Activated CD8-positive, alpha-beta T cell treated with anti-CD3 and anti-CD28 coated beads for 36 hours (primary cell): Measurements from ENCODE around the gene AMBP. TPM values are rescaled to one million over a fixed set of nuclear protein-coding genes. Genes with fewer than 3 reads are reported as not detected.

ENCODE experiments used
- ATAC-seq: fragments of 200-7000 bp; cut with Tn5 transposase; one replicate; pipeline ENCODE4 v1.10.0; 2021; ENCODE audit warnings: mild to moderate bottlenecking, moderate library complexity
- CTCF ChIA-PET: fragments of 350-600 bp; sonication (Branson Sonifier 250); formaldehyde crosslinking; loops from one replicate; lab custom pipeline; 2021; ENCODE audit warnings: antibody characterized with exemption; lab: Charles Lee
- POLR2A ChIA-PET: fragments of 350-600 bp; sonication (Branson Sonifier 250); formaldehyde crosslinking; loops from one replicate; lab custom pipeline; 2021; ENCODE audit warnings: antibody characterized with exemption; lab: Charles Lee
- DNase-seq: peaks from one replicate; pipeline ENCODE4 v3.0.0-alpha.2; 2020
- H3K27ac Mint-ChIP-seq: one replicate; pipeline ENCODE4 v1.8.0; 2021; ENCODE audit warnings: mild to moderate bottlenecking, mixed read lengths
- H3K27me3 Mint-ChIP-seq: one replicate; pipeline ENCODE4 v1.8.0; 2021; ENCODE audit warnings: mixed read lengths
- H3K36me3 Mint-ChIP-seq: one replicate; pipeline ENCODE4 v1.8.0; 2021; ENCODE audit warnings: low read depth, mixed read lengths
- H3K4me1 Mint-ChIP-seq: one replicate; pipeline ENCODE4 v1.8.0; 2021; ENCODE audit warnings: low read depth, mixed read lengths
- H3K4me3 Mint-ChIP-seq: one replicate; pipeline ENCODE4 v1.8.0; 2021; ENCODE audit warnings: mild to moderate bottlenecking, moderate library complexity, mixed read lengths
- H3K9me3 Mint-ChIP-seq: one replicate; pipeline ENCODE4 v1.8.0; 2021; ENCODE audit warnings: mixed read lengths
- CTCF ChIP-seq: fragments of 200-600 bp; IDR thresholded peaks from one replicate; pipeline ENCODE4 v1.8.0; 2022; ENCODE audit warnings: antibody characterized with exemption, mild to moderate bottlenecking
- intact Hi-C: fragments of 100-400 bp; cut with micrococcal nuclease; formaldehyde crosslinking; loops from one replicate; pipeline ENCODE4 v1.10.0; 2022
- total RNA-seq, 2 experiments: library from RNA; stranded (reverse); gene quantifications; one replicate each; pipeline ENCODE4 v1.2.3, GENCODE V29; 2021

AMBP gene
- total RNA-seq, 2 experiments from 2014 or later, result not detected

GRCh38 chr9:114110180-114110579, 32.1 kb upstream of the AMBP start:
- H3K9me3 Mint-ChIP-seq, result no peaks in the 10 kb centered on the region
- no peaks in the 10 kb centered on the region for H3K36me3 Mint-ChIP-seq
- CTCF ChIA-PET, result interaction anchor here (6.4 to 7.3 kb wide), 2 partner anchors 27 to 180 kb away, joined by 58 to 71 read pairs; no protein-coding TSS in a partner anchor
- peaks cover 10% of the 10 kb centered on the region for H3K27me3 Mint-ChIP-seq
- POLR2A ChIA-PET, result no interaction called here
- ATAC-seq (no peak), DNase-seq (no peak)
- H3K27ac Mint-ChIP-seq, result no peak overlapping the region
- no peak for TF ChIP-seq CTCF
- H3K4me1 Mint-ChIP-seq, result no peaks in the 10 kb centered on the region
- H3K4me3 Mint-ChIP-seq, result no peak overlapping the region
- intact Hi-C loops, result no loop called here

DNA sequence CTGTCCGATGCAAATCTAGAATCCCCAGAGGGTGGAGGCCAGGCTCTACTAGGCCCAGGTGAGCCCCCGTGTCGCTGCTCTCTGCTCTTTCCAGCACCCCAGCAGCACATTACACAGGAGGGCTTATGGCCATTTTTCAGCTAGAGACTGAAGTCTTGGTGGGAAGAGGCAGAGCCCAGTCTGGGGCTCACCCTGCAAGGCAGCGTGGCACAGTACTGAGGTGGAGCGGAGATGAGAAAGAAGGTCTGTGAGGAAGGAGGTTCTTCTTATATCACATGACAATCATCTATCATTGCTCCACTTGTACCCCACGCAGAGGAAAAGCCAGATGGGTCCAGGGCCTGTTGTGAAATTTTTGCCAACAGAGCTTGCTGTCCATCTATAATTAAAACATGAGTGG, 31.0 kb upstream of the AMBP start:
- Mint-ChIP-seq H3K4me1 (no peaks in the 10 kb centered on the region), H3K36me3 (no peaks in the 10 kb centered on the region), H3K27ac (no peak overlapping the region), H3K27me3 (peaks cover 10% of the 10 kb centered on the region), H3K9me3 (no peaks in the 10 kb centered on the region), H3K4me3 (no peak overlapping the region)
- POLR2A ChIA-PET, result no interaction called here
- CTCF ChIA-PET, result interaction anchor here (0.6 to 7.3 kb wide), 9 partner anchors 20 to 297 kb away, joined by 3 to 71 read pairs (median 7); partner anchors contain the start of gene COL27A1
- intact Hi-C loops, result loop anchor here (5.0 kb wide), 1 partner anchor 183 kb away; no protein-coding TSS in a partner anchor
- TF ChIP-seq CTCF, result no peak
- ATAC-seq (no peak), DNase-seq (no peak)

DNA sequence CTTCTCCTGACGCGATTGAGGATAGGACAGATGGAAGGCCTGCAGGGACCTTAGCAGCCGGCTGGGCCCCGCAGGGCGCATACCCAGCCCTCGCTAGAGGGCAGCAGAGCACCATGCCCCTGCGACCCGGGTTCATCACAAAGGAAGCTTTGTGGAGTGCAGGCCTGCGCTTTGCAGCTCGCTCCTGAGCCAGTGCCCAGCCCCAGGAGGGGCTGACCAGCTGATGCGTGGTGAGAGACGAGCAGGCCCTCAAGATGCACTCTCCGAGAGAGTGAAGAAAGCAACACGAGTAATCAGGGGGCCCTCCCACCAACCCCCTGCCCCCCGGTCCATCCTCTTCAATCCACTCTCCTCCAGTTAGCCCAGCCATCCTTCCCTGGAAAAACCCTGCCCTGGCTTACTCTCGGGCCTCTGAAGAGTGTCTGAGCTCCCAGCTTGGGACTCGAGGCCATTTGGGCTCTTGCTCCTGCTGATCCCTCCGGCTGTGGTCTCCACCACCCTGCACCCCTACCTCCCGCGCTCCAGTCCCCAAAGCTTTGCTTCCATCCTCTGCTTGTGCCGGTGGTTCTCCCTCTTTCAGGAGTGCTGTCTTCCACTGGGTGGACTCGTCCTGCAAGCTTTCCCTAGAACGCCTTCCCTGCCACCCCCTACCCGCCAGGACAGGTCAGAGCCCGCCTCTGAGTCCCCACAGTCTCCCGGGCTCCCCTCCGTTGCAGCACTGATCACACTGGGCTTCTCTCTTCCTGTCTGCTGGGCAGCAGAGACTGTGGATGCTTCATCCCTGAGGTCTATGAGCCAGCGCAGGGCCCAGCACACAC, 30.1 kb upstream of the AMBP start:
- POLR2A ChIA-PET, result interaction anchor here (1.4 kb wide), 1 partner anchor 183 kb away, joined by 3 read pairs; no protein-coding TSS in a partner anchor
- Mint-ChIP-seq H3K4me3 (no peak overlapping the region), H3K36me3 (no peaks in the 10 kb centered on the region), H3K27ac (no peak overlapping the region), H3K27me3 (peaks cover 4% of the 10 kb centered on the region), H3K9me3 (no peaks in the 10 kb centered on the region), H3K4me1 (no peaks in the 10 kb centered on the region)
- CTCF ChIA-PET, result interaction anchor here (0.5 to 7.3 kb wide), 39 partner anchors 8 to 360 kb away, joined by 3 to 71 read pairs (median 5); partner anchors contain the start of genes COL27A1 and KIF12
- DNase-seq (peak; percentile 75), ATAC-seq (peak; percentile 98)
- peak; percentile 84 for TF ChIP-seq CTCF
- intact Hi-C loops, result loop anchor here (5.0 kb wide), 1 partner anchor 184 kb away; no protein-coding TSS in a partner anchor

- DNase-seq, result no peak
- TF ChIP-seq CTCF, result no peak
- CTCF ChIA-PET, result interaction anchor here (0.7 to 7.3 kb wide), 32 partner anchors 8 to 204 kb away, joined by 3 to 71 read pairs (median 6); partner anchors contain the start of genes COL27A1 and KIF12
- no peaks in the 10 kb centered on the region for H3K4me1 Mint-ChIP-seq
- intact Hi-C loops, result loop anchor here (5.0 kb wide), 1 partner anchor 185 kb away; no protein-coding TSS in a partner anchor
- peak; percentile 39 for ATAC-seq
- POLR2A ChIA-PET, result interaction anchor here (1.4 kb wide), 1 partner anchor 184 kb away, joined by 3 read pairs; no protein-coding TSS in a partner anchor
- H3K27ac Mint-ChIP-seq, result no peak overlapping the region
- no peaks in the 10 kb centered on the region for H3K9me3 Mint-ChIP-seq
- no peak overlapping the region for H3K4me3 Mint-ChIP-seq
- peaks cover 3% of the 10 kb centered on the region for H3K27me3 Mint-ChIP-seq
- no peaks in the 10 kb centered on the region for H3K36me3 Mint-ChIP-seq
Observed at GRCh38 chr9:114107286-114108001, 29.3 kb upstream of the AMBP start.
